ENCODE measurements around the gene HYAL1.
A peak's percentile ranks its signal among the peaks of the same experiment; 100 is the strongest.
"Not testable (repeated sequence)": the region's sequence is repeated elsewhere in the genome, so short reads cannot be mapped to it uniquely, and the experiment has no call there.

Gene HYAL1

DNA sequence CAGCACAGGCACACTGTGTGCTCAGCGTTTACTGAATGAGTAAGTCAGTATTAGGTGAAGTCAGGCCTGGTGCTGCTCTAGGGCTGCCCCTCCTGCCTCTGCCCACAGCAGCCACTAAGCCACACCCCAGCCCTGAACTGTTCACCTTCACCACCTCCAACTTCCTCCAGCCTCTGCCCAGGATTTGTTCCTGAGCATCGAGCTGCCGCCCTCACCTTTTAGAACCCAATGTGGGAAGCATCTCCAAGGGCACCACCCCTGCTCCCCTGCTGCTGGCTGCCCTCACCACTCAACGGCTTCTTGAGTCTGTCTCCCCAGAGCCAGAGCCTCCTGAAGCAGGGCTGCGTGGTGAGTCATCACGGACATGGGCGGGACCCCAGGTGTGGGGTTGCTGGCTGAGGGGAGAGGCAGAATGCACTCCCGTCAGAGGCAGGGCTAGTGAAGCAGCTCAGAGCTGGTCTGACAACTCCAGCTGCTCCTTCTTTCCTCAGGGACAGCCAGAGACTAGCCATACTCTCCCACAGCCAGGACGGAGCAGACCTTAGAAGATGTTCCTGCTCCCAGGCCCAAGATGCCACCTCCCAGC is 13.4 kb upstream of the HYAL1 start:
- no peak for DNase-seq

DNA sequence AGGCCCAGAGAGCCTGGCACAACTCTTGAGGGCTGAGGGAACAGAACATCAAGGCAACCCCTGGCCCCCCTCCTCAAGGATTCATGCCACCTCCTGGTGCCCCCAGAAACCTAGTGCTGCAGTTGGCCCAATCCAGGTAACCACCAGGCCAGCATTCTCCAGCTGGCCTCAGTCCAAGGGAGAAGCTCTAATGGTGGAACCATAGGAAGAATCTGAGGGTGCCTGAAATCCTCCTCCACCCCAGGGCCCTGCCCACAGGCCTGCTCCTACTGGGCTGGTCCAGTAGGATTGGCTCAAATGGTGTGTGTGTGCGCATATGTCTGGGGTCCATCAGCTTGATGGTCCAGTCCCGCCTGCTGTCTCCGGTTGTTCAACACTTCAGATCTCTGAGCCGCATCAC is 11.4 kb upstream of the HYAL1 start:
- no peak for DNase-seq

DNA sequence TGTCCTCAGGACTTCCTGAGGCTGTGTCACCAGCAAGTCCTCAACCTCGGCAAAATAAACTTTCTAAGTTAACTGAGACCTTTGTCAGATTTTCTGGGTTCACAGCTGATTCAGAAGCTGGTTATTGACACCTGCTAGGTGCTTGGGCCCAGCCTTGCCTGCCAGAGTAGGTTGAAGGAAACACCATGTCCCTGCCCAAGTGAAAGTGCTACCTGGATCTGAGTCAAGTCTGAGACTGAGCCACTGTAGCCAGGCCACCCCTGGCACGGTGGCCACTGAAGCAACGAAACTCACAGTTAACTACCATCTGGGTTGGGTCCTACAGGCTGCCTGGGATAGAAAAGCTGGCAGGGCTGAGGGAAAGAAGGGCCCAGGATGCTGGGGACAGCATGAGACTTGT is 11.0 kb upstream of the HYAL1 start:
- DNase-seq: no peak

DNA sequence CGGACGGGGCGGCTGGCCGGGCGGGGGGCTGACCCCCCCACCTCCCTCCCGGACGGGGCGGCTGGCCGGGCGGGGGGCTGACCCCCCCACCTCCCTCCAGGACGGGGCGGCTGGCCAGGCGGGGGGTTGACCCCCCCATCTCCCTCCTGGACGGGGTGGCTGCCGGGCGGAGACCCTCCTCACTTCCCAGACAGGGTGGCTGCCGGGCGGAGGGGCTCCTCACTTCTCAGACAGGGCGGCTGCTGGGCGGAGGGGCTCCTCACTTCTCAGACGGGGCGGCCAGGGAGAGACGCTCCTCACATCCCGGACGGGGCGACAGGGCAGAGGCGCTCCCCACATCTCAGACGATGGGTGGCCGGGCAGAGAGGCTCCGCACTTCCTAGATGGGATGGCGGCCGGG is 8.7 kb upstream of the HYAL1 start:
- DNase-seq: not testable (repeated sequence)

DNA sequence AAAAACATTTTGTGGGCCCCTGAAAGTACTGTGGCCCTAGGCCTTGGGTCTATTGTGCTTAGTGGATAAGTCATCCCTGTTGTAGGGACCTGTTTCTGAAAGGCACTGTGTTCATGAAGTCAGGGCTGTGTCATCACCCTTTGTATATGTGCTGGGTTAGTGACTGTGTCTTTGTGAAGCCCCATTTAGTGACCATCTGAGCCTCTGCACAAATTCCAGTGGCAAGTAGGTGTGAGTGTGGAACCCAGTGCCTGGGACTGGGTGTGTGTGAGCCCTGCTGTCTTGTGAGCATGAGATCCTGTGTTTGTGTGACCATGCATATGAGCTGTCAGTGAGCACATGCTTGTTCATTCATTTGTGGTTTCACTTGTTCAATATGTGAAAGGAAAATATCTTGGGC is 1.2 kb upstream of the HYAL1 start:
- no peak for DNase-seq

DNA sequence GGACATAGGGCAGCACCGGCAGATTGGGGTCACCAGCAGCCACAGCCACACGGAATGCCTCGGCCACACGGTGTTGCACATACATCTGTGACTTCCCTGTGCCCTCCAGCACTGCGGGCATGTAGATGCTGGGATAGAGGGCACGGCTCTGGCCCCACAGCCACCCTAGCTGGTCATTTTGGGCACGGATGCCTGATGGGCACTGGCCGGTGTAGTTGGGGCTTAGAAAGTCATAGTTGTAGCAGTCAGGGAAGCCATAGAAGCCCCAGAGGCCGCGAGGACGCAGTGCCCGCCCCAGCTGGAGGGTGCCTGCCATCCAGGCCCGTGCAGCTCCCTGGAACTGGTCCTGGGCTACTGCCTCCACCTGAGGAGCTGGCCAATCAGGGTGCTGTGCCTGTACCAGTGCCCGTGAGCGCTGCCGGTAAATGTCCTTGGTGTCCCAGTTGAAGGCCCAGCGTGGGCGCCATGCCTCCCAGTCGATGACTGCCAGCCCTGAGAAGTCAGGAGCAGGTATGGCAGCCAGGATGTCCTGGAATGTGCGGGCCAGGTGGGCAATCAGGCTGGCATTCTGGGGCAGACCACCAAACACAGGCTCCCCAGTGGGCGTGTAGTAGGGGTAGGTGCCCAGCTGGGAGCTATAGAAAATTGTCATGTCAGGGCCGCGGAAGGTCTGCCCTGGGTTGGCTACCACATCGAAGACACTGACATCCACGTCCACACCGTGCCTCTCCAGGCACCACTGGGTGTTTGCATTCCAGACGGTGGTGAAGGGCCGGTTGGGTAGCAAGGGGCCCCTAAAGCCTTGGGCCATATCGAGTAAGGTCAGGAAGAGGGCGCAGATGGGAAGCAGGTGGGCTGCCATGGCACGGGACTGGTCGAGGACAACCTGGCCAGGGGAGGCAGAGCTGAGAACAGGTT is 1.0 kb downstream of the HYAL1 start:
- DNase-seq: no peak

DNA sequence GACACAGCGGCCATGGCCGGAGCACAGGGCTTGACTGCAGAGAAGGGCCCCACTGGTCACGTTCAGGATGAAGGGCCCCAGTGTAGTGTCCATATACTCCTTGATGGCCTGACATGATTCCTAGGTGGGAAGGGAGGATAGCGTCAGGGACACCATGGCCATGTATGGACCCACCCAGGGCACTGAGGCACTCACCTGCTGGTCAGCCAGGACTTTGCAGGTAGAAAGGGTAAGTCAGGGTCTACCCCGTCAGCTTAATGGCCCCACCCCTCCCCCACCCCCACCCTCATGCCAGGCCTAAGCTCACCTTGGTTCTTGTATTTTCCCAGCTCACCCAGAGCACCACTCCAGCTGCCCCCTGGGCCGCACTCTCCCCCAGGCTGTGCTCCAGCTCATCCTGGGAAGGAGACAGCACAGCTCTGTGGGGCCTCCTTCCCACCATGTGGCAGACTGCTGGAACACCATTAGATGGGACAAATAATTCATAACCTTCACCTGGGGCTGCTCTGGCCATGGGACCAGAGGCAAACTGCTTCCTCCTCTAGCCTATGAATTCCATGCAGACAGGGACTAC is 2.6 kb downstream of the HYAL1 start:
- no peak for DNase-seq

DNA sequence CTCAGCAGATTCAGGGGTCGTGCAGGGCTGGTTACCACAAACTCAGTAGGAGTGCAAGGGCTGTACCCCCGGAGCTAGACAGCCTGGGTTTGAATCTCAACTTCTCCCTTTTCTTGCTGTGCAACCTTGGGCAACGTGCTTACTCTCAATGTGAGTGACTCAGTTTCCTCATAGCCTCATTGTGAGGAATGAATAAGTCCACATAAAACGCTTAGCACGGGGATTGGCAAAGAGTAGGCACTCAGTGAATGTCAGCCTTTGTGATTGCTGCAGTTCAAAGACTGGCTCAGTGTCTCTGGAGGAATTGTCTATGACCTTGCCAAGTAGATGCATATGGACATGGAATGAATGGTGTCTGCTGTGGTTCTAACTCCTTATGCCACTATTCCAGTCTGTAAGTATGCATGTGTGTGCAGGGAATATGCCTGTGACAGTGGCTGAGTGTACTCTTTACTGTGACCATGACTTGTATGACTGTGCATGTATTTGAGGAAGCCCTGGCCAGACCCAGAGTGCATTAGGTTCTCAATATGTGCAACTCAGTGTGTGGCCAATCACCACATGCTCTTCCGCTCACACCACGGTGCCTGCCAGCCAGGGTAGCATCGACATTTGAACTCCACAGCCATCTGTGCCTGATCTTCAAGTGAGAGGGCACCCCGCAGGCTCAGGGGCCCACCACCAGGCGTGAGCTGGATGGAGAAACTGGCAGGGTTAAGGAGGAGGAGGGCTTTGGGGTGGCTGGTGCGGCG is 3.3 kb downstream of the HYAL1 start:
- DNase-seq: no peak

DNA sequence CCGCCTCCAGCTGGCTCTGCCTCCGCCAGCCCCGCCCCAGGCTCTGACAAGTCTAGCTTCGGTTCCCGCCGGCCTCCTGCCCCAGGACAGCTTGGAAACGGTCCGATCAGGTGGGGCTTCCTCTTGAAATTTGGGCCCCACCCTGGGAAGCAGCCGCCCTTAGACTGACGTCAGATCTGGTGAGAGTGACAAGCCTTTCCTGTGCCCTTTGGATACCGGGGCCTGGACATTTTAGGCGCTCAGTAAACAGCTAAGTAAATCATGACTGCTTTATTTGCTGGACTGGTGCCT is 3.8 kb downstream of the HYAL1 start:
- DNase-seq: no peak

DNA sequence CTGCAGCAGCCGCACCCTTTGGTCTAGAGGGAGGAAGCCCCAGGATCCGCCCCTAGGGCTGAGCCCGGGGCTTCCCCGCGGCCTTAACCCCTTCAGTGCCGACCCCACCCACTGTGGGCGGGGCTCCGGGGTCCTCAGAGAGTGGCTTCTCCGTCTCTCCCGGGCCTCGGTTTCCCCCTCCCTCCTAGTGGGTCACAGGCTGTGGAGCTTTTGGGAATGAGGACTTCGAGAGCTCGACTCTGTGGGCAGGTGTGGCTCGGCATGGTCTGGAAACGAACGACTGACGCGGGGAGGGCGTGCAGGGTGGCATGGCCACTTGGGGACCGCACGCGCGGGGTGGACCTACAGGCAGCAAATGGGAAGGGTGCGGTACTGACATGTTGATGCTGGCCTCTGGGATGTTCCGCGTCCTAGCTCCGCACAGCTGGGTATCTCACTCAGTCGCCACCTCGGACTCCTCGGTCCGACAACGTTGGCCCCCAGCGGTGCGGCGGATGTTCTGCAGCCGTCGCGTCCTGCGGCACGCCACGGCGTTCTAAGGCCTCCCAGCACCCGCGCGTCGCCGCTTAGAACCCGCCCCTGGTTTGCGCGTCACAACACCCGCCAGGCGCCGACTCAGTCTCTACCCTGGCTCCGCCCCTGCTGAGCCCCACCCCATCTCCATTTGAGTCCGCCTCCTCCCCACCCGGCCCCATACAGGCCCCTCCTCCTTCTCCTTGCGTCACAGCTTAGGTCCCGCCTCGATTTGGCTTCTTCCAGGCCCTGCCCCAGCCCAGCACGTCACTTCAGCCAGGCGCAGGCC is 4.3 kb downstream of the HYAL1 start, which contains the start of the genes HYAL3 and NAA80:
HYAL3 (minus strand) TSS at position 570 of the 802 bp plus-strand sequence. CDS start 3,803 bp downstream, outside the sequence.
NAA80 (minus strand) TSS at position 570 of the 802 bp plus-strand sequence. CDS start 1,942 bp downstream, outside the sequence.
- DNase-seq: peak; percentile 95

DNA sequence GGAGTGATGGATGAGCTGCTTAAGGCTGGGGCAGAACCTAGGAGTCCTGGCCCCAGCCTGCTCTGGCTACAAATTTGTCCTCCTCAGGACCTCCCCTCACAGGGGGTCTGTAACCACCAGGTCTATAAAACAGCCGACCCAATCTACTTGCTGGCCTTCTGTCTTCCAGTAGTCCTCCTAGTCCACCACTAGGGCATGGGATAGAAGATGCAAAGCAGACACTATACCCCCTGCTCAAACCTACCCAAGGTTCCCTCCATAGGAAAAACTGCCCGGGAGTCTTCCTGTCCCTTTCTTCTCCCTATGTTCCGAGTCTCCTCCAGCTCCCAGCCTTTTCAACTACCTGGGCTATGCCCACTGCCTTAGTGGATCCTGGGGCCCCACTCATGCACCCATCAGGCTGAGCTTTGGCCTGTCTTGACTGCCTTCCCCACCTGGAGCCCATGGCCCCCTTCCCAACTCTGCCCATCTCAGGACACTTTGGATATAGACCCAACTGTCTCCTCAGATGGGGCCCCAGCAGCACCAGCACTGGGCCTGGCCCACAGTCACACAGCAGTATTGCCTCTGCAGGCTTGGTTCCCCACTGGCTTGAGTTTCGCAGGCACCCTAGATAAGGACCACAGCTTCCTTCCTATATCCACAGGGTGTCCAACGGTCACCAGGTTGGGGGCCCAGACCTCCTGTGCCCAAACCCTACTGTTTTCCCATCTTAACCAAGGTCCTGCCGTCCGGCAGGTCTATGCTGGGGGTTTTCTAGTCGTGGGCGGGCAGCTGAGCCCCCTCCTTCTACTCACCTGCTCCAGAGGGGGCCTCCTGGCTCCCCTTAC is 5.3 kb downstream of the HYAL1 start:
- no peak for DNase-seq

DNA sequence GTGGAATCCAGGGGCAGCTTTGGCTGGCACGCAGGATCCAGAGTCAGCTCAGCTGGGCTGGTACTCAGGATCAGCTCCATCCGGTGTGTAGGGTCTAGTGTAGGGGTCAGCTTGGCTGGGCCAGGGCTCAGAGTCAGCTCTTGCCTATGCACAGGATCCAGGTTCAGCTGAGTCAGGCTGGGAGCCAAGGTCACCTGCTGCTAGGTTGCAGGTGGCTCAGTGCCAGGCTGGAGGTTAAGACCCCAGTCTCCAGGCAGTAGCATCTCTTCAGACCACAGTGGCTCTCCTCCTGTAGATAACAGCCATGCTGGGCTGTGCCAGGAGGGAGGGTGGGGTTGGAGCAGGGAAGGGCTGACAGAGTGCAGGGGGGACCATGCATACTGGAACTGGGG is 6.0 kb downstream of the HYAL1 start:
- DNase-seq: no peak

DNA sequence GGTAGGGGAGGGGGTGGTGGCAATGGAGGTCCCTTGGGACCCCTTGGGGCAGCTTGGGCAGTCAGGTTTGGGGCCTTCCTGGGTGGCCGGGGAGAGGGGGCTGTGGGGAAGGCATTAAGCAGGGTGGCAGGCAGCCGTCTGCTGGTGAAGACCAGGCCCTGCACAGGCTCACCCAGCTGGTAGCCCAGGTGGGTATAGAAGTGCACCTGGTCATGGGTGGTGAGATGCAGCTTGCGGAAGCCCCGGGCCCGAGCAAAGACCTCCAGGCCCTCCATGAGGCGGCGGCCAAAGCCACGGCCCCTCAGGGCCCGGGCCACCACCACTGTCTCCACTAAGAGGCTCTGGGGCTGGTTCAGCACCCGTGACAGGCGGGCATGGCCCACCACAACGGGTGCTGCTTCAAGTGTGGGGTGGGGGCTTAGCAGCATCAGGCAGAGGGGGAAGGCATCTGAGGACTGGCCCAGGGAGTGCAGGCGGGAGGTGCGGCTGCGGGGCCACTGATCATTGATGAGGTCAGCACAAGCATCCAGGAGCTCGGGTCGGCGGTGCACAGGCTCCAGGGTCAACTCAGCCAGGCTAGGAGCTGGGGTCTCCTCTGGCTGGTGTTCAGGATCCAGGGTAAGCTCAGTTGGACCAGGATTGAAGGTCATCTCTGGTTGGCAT is 6.5 kb downstream of the HYAL1 start:
- DNase-seq: no peak

DNA sequence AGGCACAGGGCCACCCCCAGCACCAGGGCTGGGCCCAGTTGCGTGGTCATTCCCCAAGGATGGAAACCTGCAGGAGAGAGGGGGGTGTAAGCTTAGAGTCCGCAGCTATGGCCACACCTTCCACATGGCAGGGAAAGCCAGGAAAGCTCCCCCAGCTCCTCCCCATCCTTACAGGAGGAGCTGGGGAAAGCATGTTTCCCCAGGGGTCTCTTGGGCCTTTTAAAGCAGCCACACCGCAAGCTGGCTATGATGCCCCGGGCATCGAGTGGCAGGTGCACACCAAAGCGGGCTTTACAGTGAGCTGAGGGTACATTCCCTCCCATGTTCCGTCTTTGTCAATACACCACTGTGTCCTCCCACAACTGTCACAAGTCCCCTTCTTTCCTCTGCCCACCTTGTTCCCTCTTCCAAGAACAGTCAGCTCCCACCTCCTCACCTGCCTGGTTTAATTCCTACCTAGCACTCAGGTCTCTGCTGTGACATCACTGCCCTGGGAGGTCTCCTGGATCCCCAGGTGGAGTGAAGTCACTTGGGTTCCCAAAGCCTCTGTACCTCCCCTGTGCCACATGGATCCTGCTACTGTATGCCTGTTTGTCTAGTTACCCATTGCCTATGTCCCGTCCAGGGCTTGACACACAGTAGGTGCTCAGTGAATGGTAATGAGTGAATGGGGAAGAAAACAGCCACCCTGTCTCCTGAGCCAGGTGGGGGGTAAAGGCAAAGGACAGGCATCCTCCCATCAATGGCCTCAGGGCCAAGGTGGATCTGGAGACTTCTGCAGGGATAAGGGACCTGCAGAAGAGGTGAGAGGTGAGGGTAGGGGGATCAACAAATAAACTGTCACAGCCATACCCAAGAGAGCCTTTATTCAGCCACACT is 7.6 kb downstream of the HYAL1 start:
- no peak for DNase-seq

DNA sequence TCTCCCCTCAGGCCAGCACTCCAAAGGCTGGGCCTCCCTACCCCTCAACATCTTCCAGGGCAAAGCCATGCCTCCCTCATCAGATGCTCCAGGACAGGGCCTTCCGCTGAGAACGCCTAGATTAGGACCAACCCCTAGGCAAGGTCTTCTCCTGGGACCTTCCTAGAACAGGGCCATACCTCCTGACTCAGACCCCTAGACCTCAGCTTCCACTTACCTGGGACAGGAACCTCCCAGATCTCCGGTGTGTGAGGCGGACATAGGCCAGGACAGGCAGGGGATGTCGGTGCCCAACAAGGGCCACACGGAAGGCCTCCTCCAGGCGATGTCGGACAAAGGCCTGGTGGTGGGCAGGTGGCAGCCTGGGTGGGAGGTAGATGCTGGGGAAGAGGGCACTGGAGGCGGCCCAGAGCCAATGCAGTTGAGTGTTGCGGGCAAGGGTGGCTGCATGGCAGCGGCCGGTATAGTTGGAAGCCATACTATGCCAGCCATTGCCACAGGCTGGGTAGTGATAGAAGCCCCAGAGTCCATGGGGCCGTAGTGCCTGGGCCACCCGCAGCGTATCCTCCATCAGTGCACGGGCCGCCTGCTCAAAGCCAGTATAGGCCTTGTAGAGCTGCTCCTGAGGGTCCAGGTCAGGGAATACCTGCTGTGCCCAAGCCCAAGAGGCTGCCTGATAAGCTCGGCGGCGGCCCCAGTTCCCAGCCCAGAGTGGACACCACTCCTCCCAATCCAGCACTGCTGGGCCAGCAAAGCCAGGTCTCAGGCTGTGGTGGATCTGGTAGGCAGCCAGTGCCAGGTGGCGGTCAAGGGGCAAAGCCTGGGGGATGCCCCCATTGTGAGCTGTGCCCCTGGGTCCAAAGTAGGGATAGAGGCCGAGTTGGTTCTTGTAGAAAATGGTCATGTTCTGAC is 8.6 kb downstream of the HYAL1 start:
- DNase-seq: no peak

DNA sequence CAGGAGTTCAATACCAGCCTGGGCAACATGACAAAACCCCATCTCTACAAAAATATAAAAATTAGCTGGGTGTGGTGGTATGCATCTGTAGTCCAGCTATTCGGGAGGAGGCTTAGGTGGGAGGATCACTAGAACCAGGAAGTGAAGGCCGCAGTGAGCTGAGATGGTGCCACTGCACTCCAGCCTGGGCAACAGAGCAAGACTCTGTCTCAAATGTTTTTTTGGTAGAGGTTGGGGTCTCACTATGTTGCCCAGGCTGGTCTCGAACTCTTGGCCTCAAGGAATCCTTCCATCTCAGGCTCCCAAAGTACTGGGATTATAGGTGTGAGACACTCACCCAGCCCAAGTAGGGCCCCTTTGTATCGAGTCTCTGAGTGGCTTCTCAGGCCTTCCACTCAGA is 9.3 kb downstream of the HYAL1 start:
- DNase-seq: no peak

DNA sequence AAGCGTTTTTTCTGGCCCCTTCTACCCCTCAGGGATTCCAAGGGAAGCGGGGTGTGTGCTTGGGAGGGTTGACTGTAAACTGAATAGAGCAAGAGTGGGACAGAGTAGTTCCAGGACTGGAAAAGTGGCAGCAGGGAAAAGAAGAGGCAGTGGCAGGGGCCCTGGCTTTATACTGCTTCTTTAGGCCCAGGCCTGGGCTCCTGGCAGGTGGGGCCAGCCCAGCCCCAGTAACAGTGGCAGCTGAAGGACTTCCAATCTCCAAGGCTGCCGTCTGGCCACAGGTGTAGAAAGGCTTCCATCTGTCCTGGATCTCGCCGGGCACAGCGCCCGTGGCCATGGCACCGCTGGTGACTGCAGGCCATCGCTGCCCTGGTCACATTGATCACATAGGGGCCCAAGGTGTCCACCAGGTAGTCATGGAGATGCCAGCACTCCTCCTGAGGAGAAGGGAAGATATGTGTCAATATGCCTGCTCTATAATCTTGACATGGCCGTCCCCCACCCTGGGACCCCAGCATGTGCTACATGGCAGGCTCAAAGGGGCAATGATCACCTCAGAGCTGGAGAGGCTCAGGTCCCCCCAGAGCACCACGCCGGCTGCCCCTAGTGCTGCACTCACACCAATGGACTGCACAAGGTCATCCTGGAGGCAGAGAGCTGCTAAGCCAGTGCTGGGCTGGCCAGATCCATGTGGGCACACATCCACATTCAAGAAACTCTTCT is 10.1 kb downstream of the HYAL1 start:
- DNase-seq: no peak
